HG02870 (cell line): ENCODE measurements around the gene POLR2E.

Experiments
- ATAC-seq: cut with Tn5 transposase; IDR thresholded peaks from one replicate; pipeline ENCODE4 v1.9.1; 2021; ENCODE audit warnings: mild to moderate bottlenecking, moderate library complexity; ENCODE audit not compliant: unreplicated experiment

Gene POLR2E

GRCh38 chr19:1051791-1052190 is 43.4 kb downstream of the POLR2E start:
- ATAC-seq: no peak

DNA sequence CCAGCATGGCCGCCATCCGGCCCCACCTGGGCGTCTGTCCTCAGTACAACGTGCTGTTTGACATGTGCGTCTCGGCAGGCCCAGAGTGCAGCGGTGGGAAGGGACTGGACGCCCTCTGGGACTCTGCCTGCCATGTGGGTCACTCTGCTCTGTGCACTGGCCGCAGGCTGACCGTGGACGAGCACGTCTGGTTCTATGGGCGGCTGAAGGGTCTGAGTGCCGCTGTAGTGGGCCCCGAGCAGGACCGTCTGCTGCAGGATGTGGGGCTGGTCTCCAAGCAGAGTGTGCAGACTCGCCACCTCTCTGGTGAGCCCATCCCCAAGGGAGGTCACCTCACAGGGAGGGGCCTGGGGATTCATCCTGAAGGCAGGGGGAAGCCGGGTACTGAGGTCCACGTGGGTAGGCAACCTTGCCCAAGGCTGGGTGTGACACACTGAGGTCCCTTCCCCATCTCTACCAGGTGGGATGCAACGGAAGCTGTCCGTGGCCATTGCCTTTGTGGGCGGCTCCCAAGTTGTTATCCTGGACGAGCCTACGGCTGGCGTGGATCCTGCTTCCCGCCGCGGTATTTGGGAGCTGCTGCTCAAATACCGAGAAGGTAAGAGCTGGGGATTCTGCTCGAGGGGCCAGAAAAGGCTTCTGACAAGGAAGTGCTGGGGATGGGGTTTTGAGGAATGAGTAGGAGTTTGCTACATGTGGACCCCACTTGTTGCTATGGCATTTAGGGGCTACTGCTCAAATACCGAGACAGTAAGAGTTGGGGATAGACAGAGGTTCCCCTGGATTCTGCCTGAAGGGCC is 44.0 kb downstream of the POLR2E start:
- ATAC-seq: no peak

GRCh38 chr19:1049800-1050199 is 45.4 kb downstream of the POLR2E start:
- no peak for ATAC-seq

DNA sequence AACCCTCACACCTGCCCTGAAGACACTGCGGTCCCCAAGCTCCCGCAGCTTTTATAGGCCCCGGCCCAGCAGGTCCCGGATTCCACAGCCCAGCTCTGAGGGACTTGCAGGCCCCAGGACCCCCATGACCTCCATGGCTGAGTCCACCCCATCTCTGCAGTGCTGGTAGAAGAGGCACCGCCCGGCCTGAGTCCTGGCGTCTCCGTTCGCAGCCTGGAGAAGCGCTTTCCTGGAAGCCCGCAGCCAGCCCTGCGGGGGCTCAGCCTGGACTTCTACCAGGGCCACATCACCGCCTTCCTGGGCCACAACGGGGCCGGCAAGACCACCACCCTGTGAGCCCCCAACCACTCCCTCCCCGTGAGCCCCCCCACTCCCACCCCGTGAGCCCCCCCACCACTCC is 46.1 kb downstream of the POLR2E start:
- ATAC-seq: no peak

- ATAC-seq: no peak
These were observed 47.5 kb downstream of the POLR2E start for GRCh38 chr19:1047696-1048147.

DNA sequence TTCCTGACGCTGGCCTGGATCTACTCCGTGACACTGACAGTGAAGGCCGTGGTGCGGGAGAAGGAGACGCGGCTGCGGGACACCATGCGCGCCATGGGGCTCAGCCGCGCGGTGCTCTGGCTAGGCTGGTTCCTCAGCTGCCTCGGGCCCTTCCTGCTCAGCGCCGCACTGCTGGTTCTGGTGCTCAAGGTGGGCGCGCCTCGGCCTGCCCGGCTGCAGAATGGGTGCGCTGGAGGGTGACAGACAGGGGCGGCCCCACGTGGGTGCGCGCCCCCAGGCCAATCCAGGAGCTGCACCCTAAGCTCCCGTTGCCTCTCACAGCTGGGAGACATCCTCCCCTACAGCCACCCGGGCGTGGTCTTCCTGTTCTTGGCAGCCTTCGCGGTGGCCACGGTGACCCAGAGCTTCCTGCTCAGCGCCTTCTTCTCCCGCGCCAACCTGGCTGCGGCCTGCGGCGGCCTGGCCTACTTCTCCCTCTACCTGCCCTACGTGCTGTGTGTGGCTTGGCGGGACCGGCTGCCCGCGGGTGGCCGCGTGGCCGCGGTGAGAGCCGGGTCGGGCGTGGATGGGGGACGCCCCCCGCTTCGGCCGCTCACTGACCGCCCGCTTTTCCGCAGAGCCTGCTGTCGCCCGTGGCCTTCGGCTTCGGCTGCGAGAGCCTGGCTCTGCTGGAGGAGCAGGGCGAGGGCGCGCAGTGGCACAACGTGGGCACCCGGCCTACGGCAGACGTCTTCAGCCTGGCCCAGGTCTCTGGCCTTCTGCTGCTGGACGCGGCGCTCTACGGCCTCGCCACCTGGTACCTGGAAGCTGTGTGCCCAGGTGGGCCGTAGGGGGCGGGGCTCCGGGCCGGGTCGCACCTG is 48.1 kb downstream of the POLR2E start:
- ATAC-seq: no peak

- no peak for ATAC-seq
These were observed 49.0 kb downstream of the POLR2E start for GRCh38 chr19:1046117-1046626.

DNA sequence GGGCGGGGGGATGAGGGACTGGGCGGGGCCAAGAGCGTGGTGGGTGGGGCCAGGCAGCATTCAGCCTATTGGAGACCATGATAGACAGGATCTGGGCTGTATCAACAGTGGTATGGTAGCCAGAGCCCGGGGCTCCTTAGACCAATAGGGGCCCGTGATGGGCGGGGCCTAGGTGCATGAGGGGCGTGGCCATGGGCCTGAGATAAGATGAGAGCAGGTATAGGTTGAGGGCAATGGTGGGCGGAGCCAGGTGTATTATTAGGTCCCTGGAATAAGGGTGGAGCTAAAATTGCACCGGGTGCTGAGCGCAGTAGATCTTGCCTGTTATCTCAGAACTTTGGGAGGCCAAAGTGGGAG is 50.0 kb downstream of the POLR2E start:
- ATAC-seq: no peak

GRCh38 chr19:1042689-1043511 is 52.3 kb downstream of the POLR2E start:
- no peak for ATAC-seq

DNA sequence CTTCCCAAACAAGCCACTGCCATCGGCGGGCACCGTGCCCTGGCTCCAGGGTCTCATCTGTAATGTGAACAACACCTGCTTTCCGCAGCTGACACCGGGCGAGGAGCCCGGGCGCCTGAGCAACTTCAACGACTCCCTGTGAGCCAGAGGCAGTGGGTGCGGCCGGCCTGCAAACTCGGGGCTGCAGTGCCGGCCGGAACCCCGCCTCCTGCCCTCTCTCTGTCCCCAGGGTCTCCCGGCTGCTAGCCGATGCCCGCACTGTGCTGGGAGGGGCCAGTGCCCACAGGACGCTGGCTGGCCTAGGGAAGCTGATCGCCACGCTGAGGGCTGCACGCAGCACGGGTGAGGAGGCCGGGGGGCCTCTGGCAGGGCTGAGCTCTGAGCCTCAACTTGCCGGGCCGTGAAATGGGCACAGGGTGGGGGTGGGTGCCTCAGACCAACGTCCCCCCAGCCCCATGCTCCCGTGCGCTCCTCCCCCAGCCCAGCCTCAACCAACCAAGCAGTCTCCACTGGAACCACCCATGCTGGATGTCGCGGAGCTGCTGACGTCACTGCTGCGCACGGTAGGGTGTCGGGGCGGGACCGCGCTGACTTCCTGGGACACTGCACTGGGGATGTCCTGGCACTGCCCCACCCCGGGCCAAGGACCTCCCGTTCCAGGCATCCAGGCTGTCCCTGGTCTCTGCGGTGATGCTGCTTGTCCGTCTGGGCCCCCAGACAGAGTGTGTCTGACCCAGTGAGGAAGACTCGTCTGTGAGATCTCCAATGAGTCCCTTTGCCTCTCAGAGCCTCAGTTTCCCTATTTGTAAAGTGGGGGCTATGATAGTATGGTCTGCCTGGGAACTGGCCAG is 53.1 kb downstream of the POLR2E start:
- no peak for ATAC-seq

DNA sequence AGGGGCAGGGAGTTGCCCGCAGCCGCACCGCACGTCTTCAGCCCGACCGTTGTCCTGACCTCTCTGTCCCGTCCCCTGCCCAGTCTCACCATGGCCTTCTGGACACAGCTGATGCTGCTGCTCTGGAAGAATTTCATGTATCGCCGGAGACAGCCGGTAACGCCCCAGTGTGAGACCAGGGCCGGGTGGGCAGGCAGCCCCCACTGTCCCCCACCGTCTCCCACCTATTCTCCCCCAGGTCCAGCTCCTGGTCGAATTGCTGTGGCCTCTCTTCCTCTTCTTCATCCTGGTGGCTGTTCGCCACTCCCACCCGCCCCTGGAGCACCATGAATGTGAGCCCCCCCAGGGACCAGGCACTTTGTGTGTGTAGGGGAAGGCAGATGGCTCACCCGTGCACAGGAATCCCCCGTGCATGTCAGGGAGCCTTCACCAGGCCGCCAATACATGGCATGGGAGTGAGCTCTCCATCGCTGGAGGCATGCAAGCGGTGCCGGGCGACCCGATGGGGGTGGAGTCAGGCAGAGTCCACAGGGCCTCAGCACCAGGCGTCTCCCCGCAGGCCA is 53.8 kb downstream of the POLR2E start:
- ATAC-seq: no peak

- peak; percentile 39 for ATAC-seq
These were observed 54.5 kb downstream of the POLR2E start for GRCh38 chr19:1040476-1041271.

GRCh38 chr19:1039646-1040475 is 55.3 kb downstream of the POLR2E start, which contains the start of gene ABCA7:
TSS of gene ABCA7 (plus strand) at chr19:1040107. CDS start at chr19:1041362, 1,255 bp downstream.
- ATAC-seq: peak; percentile 70

DNA sequence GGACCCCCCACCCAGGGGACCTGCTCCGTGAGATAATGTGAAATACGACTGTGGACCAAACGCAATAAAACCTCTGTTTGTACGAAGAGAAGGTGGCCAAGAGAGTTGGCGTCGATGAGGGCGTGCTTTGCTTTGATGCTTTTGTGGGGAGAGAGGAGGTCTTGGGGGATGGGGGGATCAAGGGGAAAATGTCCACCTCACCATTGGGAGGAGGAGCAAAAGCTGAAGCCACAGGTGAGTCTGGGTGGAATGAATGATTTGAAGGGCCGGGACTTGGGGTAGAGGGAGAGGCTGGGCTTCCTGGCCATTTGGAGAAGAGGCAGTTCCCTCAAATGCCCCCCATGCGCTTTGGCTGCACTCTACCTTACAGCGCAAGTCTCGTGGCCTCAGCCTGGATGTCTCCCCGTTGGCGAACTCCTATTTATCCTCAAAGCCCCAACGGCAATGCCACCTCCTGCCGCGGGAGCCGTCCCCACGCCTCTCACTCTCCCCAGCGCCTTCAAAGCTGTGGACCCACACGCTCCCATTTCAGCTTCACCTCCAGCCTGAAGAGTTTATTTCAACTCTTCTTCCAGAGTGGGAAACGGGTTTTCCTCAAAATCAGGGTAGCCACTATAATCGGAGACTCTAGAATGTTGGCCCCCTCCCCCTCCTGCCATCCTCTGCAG is 56.1 kb downstream of the POLR2E start:
- no peak for ATAC-seq

- no peak for ATAC-seq
These were observed 57.5 kb downstream of the POLR2E start for GRCh38 chr19:1037621-1038064.
